OCI-LY7 (cell line): Measurements from ENCODE around the gene MYO1B. TPM values are rescaled to one million over a fixed set of nuclear protein-coding genes. Genes with fewer than 3 reads are reported as not detected.

Source experiments
- BruUV-seq: library from RNA; stranded (reverse); fragments of 400-500 nt; replicated peaks from 2 replicates; lab custom pipeline; 2021; lab: Mats Ljungman, UMichigan
- CTCF ChIA-PET: fragments of 300-600 bp; sonication (Branson Sonifier 250); formaldehyde crosslinking; loops from one replicate; lab custom pipeline; 2022; ENCODE audit warnings: antibody characterized with exemption; ENCODE audit not compliant: unreplicated experiment; lab: Charles Lee
- POLR2A ChIA-PET: fragments of 300-600 bp; sonication (Branson Sonifier 250); formaldehyde crosslinking; loops from one replicate; lab custom pipeline; 2022; ENCODE audit warnings: antibody characterized with exemption; lab: Charles Lee
- DNase-seq: peaks from one replicate; pipeline ENCODE4 v3.0.0-alpha.2; 2015; ENCODE audit warnings: low spot score
- H2AFZ ChIP-seq: fragments of 200-600 bp; sonication (generic), shearing (Covaris generic); 2 replicates; pipeline ENCODE4 v1.6.1; 2014; ENCODE audit warnings: mild to moderate bottlenecking, antibody characterized with exemption, low read length, moderate library complexity
- H3K27ac ChIP-seq: fragments of 200-600 bp; sonication (generic); 2 replicates; pipeline ENCODE4 v1.5.1; 2014; ENCODE audit warnings: mixed run types, low read depth, mild to moderate bottlenecking, moderate library complexity, low read length, inconsistent platforms; ENCODE audit not compliant: poor library complexity, severe bottlenecking
- H3K36me3 ChIP-seq: fragments of 200-600 bp; sonication (generic); 2 replicates; pipeline ENCODE4 v1.6.1; 2014; ENCODE audit warnings: mild to moderate bottlenecking, antibody characterized with exemption, low read length, moderate library complexity, mixed read lengths; ENCODE audit not compliant: insufficient read depth
- H3K4me1 ChIP-seq: fragments of 200-600 bp; sonication (generic); 2 replicates; pipeline ENCODE4 v1.5.1; 2014; ENCODE audit warnings: mild to moderate bottlenecking, low read length; ENCODE audit not compliant: insufficient read depth, poor library complexity, severe bottlenecking
- H3K4me2 ChIP-seq: fragments of 200-600 bp; sonication (generic); 2 replicates; pipeline ENCODE4 v1.6.1; 2014; ENCODE audit warnings: mild to moderate bottlenecking, low read length
- H3K4me3 ChIP-seq: fragments of 200-600 bp; sonication (generic); 2 replicates; pipeline ENCODE4 v1.5.1; 2014; ENCODE audit warnings: mild to moderate bottlenecking, low read depth, low read length; ENCODE audit not compliant: poor library complexity, severe bottlenecking
- H3K79me2 ChIP-seq: fragments of 200-600 bp; sonication (generic); 2 replicates; pipeline ENCODE4 v1.6.1; 2016; ENCODE audit warnings: low read depth, mild to moderate bottlenecking, low read length, moderate library complexity, mixed read lengths; ENCODE audit not compliant: insufficient read depth
- H3K9me2 ChIP-seq: fragments of 200-600 bp; sonication (generic); 2 replicates; pipeline ENCODE4 v1.6.1; 2016; ENCODE audit warnings: mild to moderate bottlenecking, low read length, mixed read lengths; ENCODE audit not compliant: insufficient read depth
- H3K9me3 ChIP-seq: fragments of 200-600 bp; sonication (generic); 2 replicates; pipeline ENCODE4 v1.6.1; 2014; ENCODE audit warnings: mild to moderate bottlenecking, mixed run types, low read length, mixed read lengths
- H4K20me1 ChIP-seq: fragments of 200-600 bp; sonication (generic); 2 replicates; pipeline ENCODE4 v1.6.1; 2014; ENCODE audit warnings: mild to moderate bottlenecking, antibody characterized with exemption, low read length, moderate library complexity, mixed read lengths; ENCODE audit not compliant: insufficient read depth
- CTCF ChIP-seq: fragments of 200-600 bp; sonication (generic); conservative IDR thresholded peaks from 2 replicates; pipeline ENCODE4 v1.5.1; 2014; ENCODE audit warnings: mild to moderate bottlenecking, antibody characterized with exemption, low read length, moderate library complexity, mixed read lengths
- EZH2phosphoT487 ChIP-seq: fragments of 200-600 bp; sonication (generic); IDR thresholded peaks from 2 replicates; pipeline ENCODE4 v1.6.1; 2018; ENCODE audit warnings: low read depth, borderline replicate concordance, mild to moderate bottlenecking, mixed run types, antibody characterized with exemption, low read length, moderate library complexity, mixed read lengths
- intact Hi-C: fragments of 100-400 bp; cut with micrococcal nuclease; formaldehyde crosslinking; loops from one replicate; pipeline ENCODE4 v1.10.0; 2022; ENCODE audit not compliant: unreplicated experiment
- total RNA-seq, 2 experiments: library from RNA; depleted of rRNA in 1 of 2; stranded (reverse); fragments of >200 nt in 1 of 2; shearing (Covaris generic) in 1 of 2; gene quantifications; 2 replicates each; pipeline ENCODE4 v1.2.3, GENCODE V29; 2014 to 2022

Gene MYO1B
- total RNA-seq, 2 experiments from 2014 or later, result not detected

GRCh38 chr2:191396794-191397193 lies 151.6 kb downstream of the MYO1B start:
- H3K9me3 ChIP-seq, result no peaks in the 10 kb centered on the region
- DNase-seq, result no peak
- no peaks in the 10 kb centered on the region for H3K9me2 ChIP-seq
- ChIA-PET CTCF (no interaction called here), POLR2A (interaction anchor here (0.7 kb wide), 3 partner anchors 41 to 144 kb away, joined by 3 to 5 read pairs (median 5); no protein-coding TSS in a partner anchor)
- no peak overlapping the region for H2AFZ ChIP-seq
- H3K79me2 ChIP-seq, result no peaks in the 10 kb centered on the region
- no peaks in the 10 kb centered on the region for H4K20me1 ChIP-seq
- BruUV-seq, result no TSS peak
- no peak overlapping the region for H3K4me2 ChIP-seq
- H3K36me3 ChIP-seq, result no peaks in the 10 kb centered on the region
- H3K4me1 ChIP-seq, result peaks cover 2% of the 10 kb centered on the region
- no peak overlapping the region for H3K4me3 ChIP-seq
- H3K27ac ChIP-seq, result no peak overlapping the region
- intact Hi-C loops, result no loop called here
- TF ChIP-seq CTCF (no peak), EZH2phosphoT487 (no peak)

- H3K9me3 ChIP-seq, result no peaks in the 10 kb centered on the region
- no peaks in the 10 kb centered on the region for H3K36me3 ChIP-seq
- no peak overlapping the region for H2AFZ ChIP-seq
- no peaks in the 10 kb centered on the region for H3K9me2 ChIP-seq
- no peak overlapping the region for H3K4me2 ChIP-seq
- H3K27ac ChIP-seq, result no peak overlapping the region
- ChIA-PET POLR2A (no interaction called here), CTCF (no interaction called here)
- DNase-seq, result no peak
- BruUV-seq, result no TSS peak
- intact Hi-C loops, result no loop called here
- no peak overlapping the region for H3K4me3 ChIP-seq
- no peaks in the 10 kb centered on the region for H4K20me1 ChIP-seq
- no peak for TF ChIP-seq CTCF
- TF ChIP-seq EZH2phosphoT487, result no peak
- H3K79me2 ChIP-seq, result no peaks in the 10 kb centered on the region
- H3K4me1 ChIP-seq, result no peaks in the 10 kb centered on the region
Measured at GRCh38 chr2:191399601-191400000, 154.4 kb downstream of the MYO1B start.

GRCh38 chr2:191401287-191401686 lies 156.1 kb downstream of the MYO1B start:
- Histone ChIP-seq H3K36me3 (no peaks in the 10 kb centered on the region), H3K9me3 (no peaks in the 10 kb centered on the region), H3K9me2 (no peaks in the 10 kb centered on the region), H4K20me1 (no peaks in the 10 kb centered on the region), H3K4me2 (no peak overlapping the region), H3K27ac (no peak overlapping the region), H2AFZ (no peak overlapping the region), H3K79me2 (no peaks in the 10 kb centered on the region), H3K4me3 (no peak overlapping the region), H3K4me1 (no peaks in the 10 kb centered on the region)
- TF ChIP-seq EZH2phosphoT487 (no peak), CTCF (no peak)
- DNase-seq, result no peak
- no TSS peak for BruUV-seq
- ChIA-PET CTCF (no interaction called here), POLR2A (interaction anchor here (0.9 kb wide), 1 partner anchor 20 kb away, joined by 3 read pairs; no protein-coding TSS in a partner anchor)
- intact Hi-C loops, result no loop called here
